IPS DF 6.9 (cell line): ENCODE measurements around the gene TET1.
"Not testable (repeated sequence)": the region's sequence is repeated elsewhere in the genome, so short reads cannot be mapped to it uniquely, and the experiment has no call there.

ENCODE experiments used
- DNase-seq: peaks from one replicate; pipeline ENCODE4 v3.0.0-alpha.2; 2013; ENCODE audit warnings: low read depth, low spot score
- H3K27ac ChIP-seq: one replicate; pipeline ENCODE4 v1.5.1; 2013; ENCODE audit warnings: low read length, control low read depth
- H3K27me3 ChIP-seq: 2 replicates; pipeline ENCODE4 v1.6.1; 2013; ENCODE audit warnings: mild to moderate bottlenecking, low read length; ENCODE audit not compliant: control insufficient read depth, insufficient read depth
- H3K36me3 ChIP-seq: 2 replicates; pipeline ENCODE4 v1.6.1; 2013; ENCODE audit warnings: low read length; ENCODE audit not compliant: control insufficient read depth, insufficient read depth
- H3K4me1 ChIP-seq: 2 replicates; pipeline ENCODE4 v1.6.1; 2013; ENCODE audit warnings: low read length; ENCODE audit not compliant: control insufficient read depth, insufficient read depth
- H3K4me3 ChIP-seq: 2 replicates; pipeline ENCODE4 v1.5.1; 2013; ENCODE audit warnings: mild to moderate bottlenecking, low read length
- H3K9me3 ChIP-seq: 2 replicates; pipeline ENCODE4 v1.6.1; 2013; ENCODE audit warnings: low read length, inconsistent platforms; ENCODE audit not compliant: control insufficient read depth, insufficient read depth
- WGBS: extraction: QIAGEN DNeasy Blood & Tissue Kit; methylation state at CpG from one replicate; pipeline ENCODE4 v1.1.7; 2013; ENCODE audit warnings: mixed read lengths, missing lambda C conversion rate; ENCODE audit not compliant: insufficient read length, insufficient coverage; 5-methylcytosine and 5-hydroxymethylcytosine counted together

The TET1 gene

DNA sequence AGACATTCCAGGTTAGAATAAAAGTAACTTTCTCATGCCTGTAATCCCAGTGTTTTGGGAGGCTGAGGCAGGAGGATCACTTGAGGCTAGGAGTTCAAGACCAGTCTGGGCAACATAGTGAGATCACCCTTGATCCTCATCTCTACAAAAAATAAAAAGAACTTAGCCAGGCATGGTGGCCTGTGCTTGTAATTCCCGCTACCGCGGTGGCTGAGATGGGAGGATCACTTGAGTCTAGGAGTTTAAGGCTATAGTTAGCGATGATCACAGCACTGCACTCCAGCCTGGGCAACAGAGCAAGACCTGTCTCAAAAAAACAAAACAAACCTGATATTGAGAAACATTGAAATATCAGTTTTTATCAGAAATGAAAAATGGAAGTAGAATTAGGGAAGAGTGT lies 4.6 kb downstream of the TET1 start:
- Histone ChIP-seq H3K27ac (no peak overlapping the region), H3K4me1 (peaks cover 2% of the 10 kb centered on the region; the same call in 1 of the 2 replicates), H3K36me3 (no peaks in the 10 kb centered on the region), H3K27me3 (no peaks in the 10 kb centered on the region), H3K9me3 (no peaks in the 10 kb centered on the region), H3K4me3 (no peak overlapping the region)
- no CpG with 5 or more reads among the region's 4 CpGs for WGBS
- no peak for DNase-seq

- H3K4me1 ChIP-seq = peaks cover 2% of the 10 kb centered on the region; the same call in 1 of the 2 replicates
- no CpG with 5 or more reads among the region's 3 CpGs for WGBS
Measured at GRCh38 chr10:68565658-68566057, 5.5 kb downstream of the TET1 start.

GRCh38 chr10:68566351-68566750 lies 6.2 kb downstream of the TET1 start:
- H3K9me3 ChIP-seq = no peaks in the 10 kb centered on the region
- H3K27me3 ChIP-seq = no peaks in the 10 kb centered on the region
- no CpG with 5 or more reads among the region's 1 CpG for WGBS
- no peak overlapping the region for H3K27ac ChIP-seq
- no peak for DNase-seq
- peaks cover 2% of the 10 kb centered on the region; the same call in 1 of the 2 replicates for H3K4me1 ChIP-seq
- H3K36me3 ChIP-seq = no peaks in the 10 kb centered on the region
- H3K4me3 ChIP-seq = no peak overlapping the region

More at GRCh38 chr10:68565658-68566057, 5.5 kb downstream of the TET1 start:
- H3K4me3 ChIP-seq = no peak overlapping the region
- H3K27me3 ChIP-seq = no peaks in the 10 kb centered on the region
- no peak overlapping the region for H3K27ac ChIP-seq
- no peak for DNase-seq
- no peaks in the 10 kb centered on the region for H3K36me3 ChIP-seq
- H3K9me3 ChIP-seq = no peaks in the 10 kb centered on the region

- Histone ChIP-seq H3K36me3 (no peaks in the 10 kb centered on the region), H3K4me3 (no peak overlapping the region), H3K4me1 (peaks cover 2% of the 10 kb centered on the region; the same call in 1 of the 2 replicates), H3K9me3 (no peaks in the 10 kb centered on the region), H3K27me3 (no peaks in the 10 kb centered on the region), H3K27ac (no peak overlapping the region)
- WGBS = no CpG with 5 or more reads among the region's 2 CpGs
- DNase-seq = no peak
Measured at GRCh38 chr10:68566955-68567354, 6.8 kb downstream of the TET1 start.

GRCh38 chr10:68572151-68572550 lies 12.0 kb downstream of the TET1 start:
- Histone ChIP-seq H3K4me1 (no peaks in the 10 kb centered on the region), H3K27ac (no peak overlapping the region), H3K36me3 (peaks cover 18% of the 10 kb centered on the region; the same call in 1 of the 2 replicates), H3K9me3 (no peaks in the 10 kb centered on the region), H3K4me3 (no peak overlapping the region), H3K27me3 (no peaks in the 10 kb centered on the region)
- no CpG with 5 or more reads among the region's 5 CpGs for WGBS
- no peak for DNase-seq

DNA sequence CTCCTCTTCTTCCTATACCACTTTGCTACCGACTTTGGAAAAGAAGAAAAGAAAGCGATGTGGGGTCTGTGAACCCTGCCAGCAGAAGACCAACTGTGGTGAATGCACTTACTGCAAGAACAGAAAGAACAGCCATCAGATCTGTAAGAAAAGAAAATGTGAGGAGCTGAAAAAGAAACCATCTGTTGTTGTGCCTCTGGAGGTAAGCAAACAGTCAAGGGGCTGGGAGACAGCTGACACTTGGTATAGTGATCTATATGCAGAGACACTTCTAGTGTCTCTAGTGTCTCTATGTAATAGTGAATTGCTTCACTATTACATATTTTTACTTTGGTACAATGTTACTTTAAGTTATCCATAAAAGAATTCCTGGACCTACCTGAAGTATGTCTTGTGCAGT lies 13.9 kb downstream of the TET1 start:
- no peak for DNase-seq
- no CpG with 5 or more reads among the region's 2 CpGs for WGBS
- H3K36me3 ChIP-seq = peaks cover 18% of the 10 kb centered on the region; the same call in 1 of the 2 replicates
- no peaks in the 10 kb centered on the region for H3K27me3 ChIP-seq
- no peaks in the 10 kb centered on the region for H3K9me3 ChIP-seq
- no peak overlapping the region for H3K4me3 ChIP-seq
- no peak overlapping the region for H3K27ac ChIP-seq
- H3K4me1 ChIP-seq = no peaks in the 10 kb centered on the region

DNA sequence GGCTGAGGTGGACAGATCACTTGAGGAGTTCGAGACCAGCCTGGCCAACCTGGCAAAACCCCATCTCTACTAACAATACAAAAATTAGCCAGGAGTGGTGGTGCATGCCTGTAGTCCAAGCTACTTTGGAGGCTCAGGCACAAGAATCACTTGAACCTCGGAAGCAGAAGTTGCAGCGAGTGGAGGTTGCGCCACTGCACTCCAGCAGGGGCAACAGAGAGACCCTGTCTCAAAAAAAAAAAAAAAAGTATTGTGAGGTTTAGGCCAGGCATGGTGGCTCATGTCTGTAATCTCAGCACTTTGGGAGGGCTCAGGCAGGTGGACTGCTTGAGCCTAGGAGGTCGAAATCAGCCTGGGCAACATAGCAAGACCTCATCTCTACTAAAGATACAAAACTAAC lies 16.0 kb downstream of the TET1 start:
- Histone ChIP-seq H3K4me1 (no peaks in the 10 kb centered on the region), H3K27me3 (no peaks in the 10 kb centered on the region), H3K27ac (no peak overlapping the region), H3K9me3 (no peaks in the 10 kb centered on the region), H3K36me3 (peaks cover 18% of the 10 kb centered on the region; the same call in 1 of the 2 replicates), H3K4me3 (no peak overlapping the region)
- no peak for DNase-seq
- no CpG with 5 or more reads among the region's 5 CpGs for WGBS

DNA sequence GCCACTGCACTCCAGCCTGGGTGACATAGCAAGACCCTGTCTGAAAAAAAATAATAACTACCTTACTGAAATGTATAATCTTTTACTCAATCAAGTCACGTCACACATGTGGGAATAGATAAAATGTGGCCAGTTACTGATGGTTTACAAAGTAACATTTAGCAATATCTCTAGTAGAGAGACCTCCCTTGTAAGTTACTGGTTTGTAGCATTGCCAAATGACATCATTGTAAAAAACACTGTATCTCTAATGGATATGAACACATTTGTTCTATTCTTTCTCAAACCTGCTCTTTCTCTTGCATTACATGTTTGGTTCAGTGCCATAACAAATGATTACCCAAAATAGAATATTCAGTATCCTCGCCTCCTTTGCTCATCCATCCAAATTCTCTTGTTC lies 18.8 kb downstream of the TET1 start:
- Histone ChIP-seq H3K9me3 (no peaks in the 10 kb centered on the region), H3K27me3 (no peaks in the 10 kb centered on the region), H3K27ac (no peak overlapping the region), H3K36me3 (peaks cover 6% of the 10 kb centered on the region; the same call in 1 of the 2 replicates), H3K4me1 (no peaks in the 10 kb centered on the region), H3K4me3 (no peak overlapping the region)
- no peak for DNase-seq
- no CpG with 5 or more reads among the region's 2 CpGs for WGBS

GRCh38 chr10:68584187-68584586 lies 24.1 kb downstream of the TET1 start:
- not testable (repeated sequence) for DNase-seq, H3K36me3 ChIP-seq, H3K9me3 ChIP-seq, H3K4me1 ChIP-seq, H3K27me3 ChIP-seq, H3K27ac ChIP-seq, H3K4me3 ChIP-seq
- no CpG with 5 or more reads among the region's 6 CpGs for WGBS

GRCh38 chr10:68586606-68587305 lies 26.6 kb downstream of the TET1 start:
- peaks cover 4% of the 10 kb centered on the region; the same call in 1 of the 2 replicates for H3K36me3 ChIP-seq
- H3K27me3 ChIP-seq = no peaks in the 10 kb centered on the region
- no peak for DNase-seq
- no peak overlapping the region for H3K4me3 ChIP-seq
- WGBS = no CpG with 5 or more reads among the region's 5 CpGs
- no peak overlapping the region for H3K27ac ChIP-seq
- H3K4me1 ChIP-seq = no peaks in the 10 kb centered on the region
- no peaks in the 10 kb centered on the region for H3K9me3 ChIP-seq

DNA sequence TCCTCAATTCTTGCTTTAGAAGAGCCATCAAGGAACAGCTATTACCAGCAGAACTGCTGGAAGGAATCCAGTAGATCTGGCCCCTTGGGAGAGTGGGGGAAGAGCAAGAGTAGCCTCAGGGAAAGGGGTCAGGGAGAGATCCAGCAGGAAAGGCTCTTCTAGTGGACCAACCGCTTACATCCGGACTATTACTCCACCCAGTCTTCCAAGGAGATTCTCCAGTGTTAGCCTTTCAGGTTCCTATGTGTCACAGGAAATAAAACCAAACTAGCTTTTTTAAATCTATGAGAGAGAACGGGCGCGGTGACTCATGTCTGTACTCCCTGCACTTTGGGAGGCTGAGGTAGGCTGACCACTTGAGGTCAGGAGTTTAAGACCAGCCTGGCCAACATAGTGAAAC lies 34.3 kb downstream of the TET1 start:
- Histone ChIP-seq H3K4me3 (no peak overlapping the region), H3K36me3 (no peaks in the 10 kb centered on the region), H3K27me3 (no peaks in the 10 kb centered on the region), H3K27ac (no peak overlapping the region), H3K4me1 (peaks cover 3% of the 10 kb centered on the region), H3K9me3 (no peaks in the 10 kb centered on the region)
- WGBS = no CpG with 5 or more reads among the region's 5 CpGs
- DNase-seq = no peak
